IMR-90 (cell line): Measurements from ENCODE around the gene BAMBI. TPM values are rescaled to one million over a fixed set of nuclear protein-coding genes. Genes with fewer than 3 reads are reported as not detected.

Experiments used
- ATAC-seq: fragments of 200-7000 bp; cut with Tn5 transposase; 2 replicates; pipeline ENCODE4 v1.9.1; 2020; ENCODE audit warnings: low read depth, mild to moderate bottlenecking, moderate library complexity
- BruUV-seq: library from RNA; stranded (reverse); fragments of 400-500 nt; replicated peaks from 2 replicates; lab custom pipeline; 2021; lab: Mats Ljungman, UMichigan
- CTCF ChIA-PET: fragments of 300-600 bp; formaldehyde crosslinking; extraction: SDS; loops from one replicate; lab custom pipeline; 2021; ENCODE audit warnings: antibody characterized with exemption; lab: Yijun Ruan, JAX
- POLR2A ChIA-PET: fragments of 300-600 bp; sonication (Branson Sonifier 250); formaldehyde crosslinking; loops from one replicate; lab custom pipeline; 2022; ENCODE audit warnings: antibody characterized with exemption; ENCODE audit not compliant: unreplicated experiment; lab: Charles Lee
- DNase-seq: peaks from one replicate; pipeline ENCODE4 v3.0.0; 2013
- H2AFZ ChIP-seq: replicated peaks from 2 replicates; pipeline ENCODE3; 2013; ENCODE audit warnings: low read length, mild to moderate bottlenecking; ENCODE audit not compliant: poor library complexity
- H2AK5ac ChIP-seq: 2 replicates; pipeline ENCODE4 v1.6.1; 2013; ENCODE audit warnings: low read depth, low read length, inconsistent platforms
- H2AK9ac ChIP-seq: replicated peaks from 2 replicates; pipeline ENCODE3; 2013; ENCODE audit warnings: mild to moderate bottlenecking, low read depth, low read length, moderate library complexity; ENCODE audit not compliant: poor library complexity
- H2BK120ac ChIP-seq: 2 replicates; pipeline ENCODE4 v1.6.1; 2013; ENCODE audit warnings: low read depth, low read length, inconsistent platforms
- H2BK15ac ChIP-seq: 3 replicates; pipeline ENCODE4 v1.6.1; 2013; ENCODE audit warnings: low read depth, low read length, inconsistent platforms
- H2BK20ac ChIP-seq: 2 replicates; pipeline ENCODE4 v1.6.1; 2013; ENCODE audit warnings: low read depth, mild to moderate bottlenecking, inconsistent platforms, low read length, moderate library complexity
- H2BK5ac ChIP-seq: 2 replicates; pipeline ENCODE4 v1.6.1; 2013; ENCODE audit warnings: mild to moderate bottlenecking, low read depth, low read length, inconsistent platforms; ENCODE audit not compliant: poor library complexity, severe bottlenecking
- H3K14ac ChIP-seq: replicated peaks from 2 replicates; pipeline ENCODE4 v1.6.1; 2013; ENCODE audit warnings: low read depth, low read length, inconsistent platforms
- H3K18ac ChIP-seq: 2 replicates; pipeline ENCODE4 v1.6.1; 2013; ENCODE audit warnings: low read depth, low read length, control low read depth
- H3K23ac ChIP-seq: 2 replicates; pipeline ENCODE4 v1.6.1; 2013; ENCODE audit warnings: low read depth, low read length, inconsistent platforms
- H3K27ac ChIP-seq: 2 replicates; pipeline ENCODE4 v1.5.1; 2013; ENCODE audit warnings: mild to moderate bottlenecking, control low read depth, low read length; ENCODE audit not compliant: insufficient read depth
- H3K27me3 ChIP-seq: 2 replicates; pipeline ENCODE4 v1.6.1; 2013; ENCODE audit warnings: low read length; ENCODE audit not compliant: control insufficient read depth, insufficient read depth
- H3K36me3 ChIP-seq: 2 replicates; pipeline ENCODE4 v1.6.1; 2013; ENCODE audit warnings: low read length, mixed read lengths; ENCODE audit not compliant: control insufficient read depth, insufficient read depth
- H3K4ac ChIP-seq: 2 replicates; pipeline ENCODE4 v1.6.1; 2013; ENCODE audit warnings: low read depth, low read length, inconsistent platforms
- H3K4me1 ChIP-seq: 2 replicates; pipeline ENCODE4 v1.6.1; 2013; ENCODE audit warnings: low read length, mixed read lengths; ENCODE audit not compliant: control insufficient read depth, insufficient read depth
- H3K4me2 ChIP-seq: 2 replicates; pipeline ENCODE4 v1.6.1; 2013; ENCODE audit warnings: low read depth, mild to moderate bottlenecking, control low read depth, low read length, moderate library complexity
- H3K4me3 ChIP-seq: 2 replicates; pipeline ENCODE4 v1.5.1; 2013; ENCODE audit warnings: low read depth, mild to moderate bottlenecking, control low read depth, low read length, moderate library complexity; ENCODE audit not compliant: insufficient read depth
- H3K56ac ChIP-seq: 2 replicates; pipeline ENCODE4 v1.6.1; 2013; ENCODE audit warnings: low read length, inconsistent platforms; ENCODE audit not compliant: insufficient read depth; ENCODE audit errors: extremely low read depth
- H3K79me1 ChIP-seq, 2 experiments: 2 replicates each; pipeline ENCODE4 v1.6.1; 2013; ENCODE audit warnings: low read length in 2 of 2, inconsistent platforms in 1 of 2, low read depth in 1 of 2
- H3K9ac ChIP-seq: 2 replicates; pipeline ENCODE4 v1.6.1; 2013; ENCODE audit warnings: low read depth, low read length, control low read depth
- H3K9me1 ChIP-seq: 2 replicates; pipeline ENCODE4 v1.6.1; 2013; ENCODE audit warnings: low read length, inconsistent platforms; ENCODE audit not compliant: insufficient read depth
- H3K9me3 ChIP-seq: 2 replicates; pipeline ENCODE4 v1.6.1; 2013; ENCODE audit warnings: low read length; ENCODE audit not compliant: control insufficient read depth, insufficient read depth
- H4K20me1 ChIP-seq: 2 replicates; pipeline ENCODE4 v1.6.1; 2013; ENCODE audit warnings: low read length, inconsistent platforms; ENCODE audit not compliant: insufficient read depth
- H4K5ac ChIP-seq: 2 replicates; pipeline ENCODE4 v1.6.1; 2013; ENCODE audit warnings: mild to moderate bottlenecking, low read depth, low read length, control low read depth
- H4K8ac ChIP-seq, 2 experiments: 2 replicates each; pipeline ENCODE4 v1.6.1; 2013; ENCODE audit warnings: low read depth in 2 of 2, low read length in 2 of 2, control low read depth in 1 of 2, inconsistent platforms in 1 of 2
- H4K91ac ChIP-seq: 2 replicates; pipeline ENCODE4 v1.6.1; 2013; ENCODE audit warnings: low read depth, low read length, inconsistent platforms; ENCODE audit not compliant: insufficient read depth
- BHLHE40 ChIP-seq: fragments of 150-350 bp; IDR thresholded peaks from 2 replicates; pipeline ENCODE4 v1.6.1; 2016; ENCODE audit warnings: mild to moderate bottlenecking, low read depth, low read length
- FOS ChIP-seq: fragments of 150-350 bp; IDR thresholded peaks from 2 replicates; pipeline ENCODE4 v1.6.1; 2016; ENCODE audit warnings: low read depth, low read length
- MAFK ChIP-seq: IDR thresholded peaks from 2 replicates; pipeline ENCODE4 v1.6.1; 2012; ENCODE audit warnings: low read depth, low read length, improper control_type of control experiment
- MAZ ChIP-seq: IDR thresholded peaks from 2 replicates; pipeline ENCODE4 v1.6.1; 2012; ENCODE audit warnings: low read depth, mild to moderate bottlenecking, low read length, improper control_type of control experiment, moderate library complexity, borderline replicate concordance
- NFE2L2 ChIP-seq: fragments of 150-350 bp; IDR thresholded peaks from 2 replicates; pipeline ENCODE4 v1.6.1; 2016; ENCODE audit warnings: low read depth, mild to moderate bottlenecking, low read length
- POLR2A ChIP-seq: IDR thresholded peaks from 2 replicates; pipeline ENCODE4 v1.6.1; 2012; ENCODE audit warnings: mild to moderate bottlenecking, low read depth, low read length
- RFX5 ChIP-seq: IDR thresholded peaks from 2 replicates; pipeline ENCODE4 v1.8.0; 2012; ENCODE audit warnings: low read depth, mild to moderate bottlenecking, low read length, moderate library complexity
- WGBS, 2 experiments: methylation state at CpG; one replicate each; pipeline versions ENCODE4 v1.1.5 to v1.1.7; 2013; ENCODE audit warnings: missing lambda C conversion rate in 2 of 2; ENCODE audit not compliant: insufficient read length in 1 of 2; ENCODE audit errors: extremely low coverage in 2 of 2; 5-methylcytosine and 5-hydroxymethylcytosine counted together
- dilution Hi-C: fragments of 300-500 bp; cut with HindIII; formaldehyde crosslinking; loops from one replicate; pipeline ENCODE4 v1.14.3; 2018; ENCODE audit warnings: low sequenced_read_pairs; ENCODE audit not compliant: unreplicated experiment
- in situ Hi-C: fragments of 300-500 bp; cut with MboI; formaldehyde crosslinking; loops from 3 replicates; pipeline ENCODE4 v1.14.3; 2019; ENCODE audit warnings: low sequenced_read_pairs, inconsistent platforms, mixed read lengths
- intact Hi-C: fragments of 100-400 bp; cut with micrococcal nuclease; formaldehyde crosslinking; loops from 2 replicates; pipeline ENCODE4 v1.10.0; 2022
- polyA plus RNA-seq, 3 experiments: library from polyadenylated mRNA; depleted of rRNA; stranded (reverse); fragments of >200 nt; gene quantifications; 2 replicates each; pipeline ENCODE4 v1.2.3, GENCODE V29; 2012; ENCODE audit warnings: low replicate concordance in 1 of 3
- total RNA-seq: library from RNA; depleted of rRNA; stranded (reverse); fragments of >200 nt; gene quantifications from 2 replicates; pipeline ENCODE4 v1.2.3, GENCODE V29; 2012
- TF ChIP-seq, protein P1 (sequence below): fragments of 150-350 bp; IDR thresholded peaks from 2 replicates; pipeline ENCODE4 v1.6.1; 2017; ENCODE audit warnings: mild to moderate bottlenecking, antibody characterized with exemption, low read length, low read depth

The BAMBI gene
- total and polyA plus RNA-seq, 2 of the 4 experiments (the other 2 are of a cell fraction): 14.4 to 19.4 TPM

DNA sequence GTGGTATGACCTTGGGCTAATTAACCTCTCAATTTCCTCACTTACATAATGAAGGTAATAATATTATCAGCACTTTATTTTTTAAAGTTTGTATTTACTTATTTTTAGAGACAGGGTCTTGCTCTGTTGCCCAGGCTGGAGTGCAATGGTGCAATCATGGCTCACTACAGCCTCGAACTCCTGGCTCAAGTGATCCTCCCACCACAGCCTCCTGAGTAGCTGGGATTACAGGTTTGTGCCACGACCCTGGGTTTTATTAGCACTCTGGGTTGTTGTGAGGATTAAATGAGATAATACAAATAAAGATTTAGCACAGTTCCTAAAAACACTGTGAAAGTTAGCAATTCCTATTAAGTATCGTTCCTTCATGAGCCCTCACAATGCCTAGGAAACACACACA lies 14.7 kb downstream of the BAMBI start:
- H3K4me2 ChIP-seq: no peak overlapping the region
- DNase-seq: no peak
- no peak for TF ChIP-seq NFE2L2
- TF ChIP-seq BHLHE40: no peak
- TF ChIP-seq POLR2A: no peak
- no peak for TF ChIP-seq RFX5
- TF ChIP-seq MAFK: no peak
- TF ChIP-seq, protein P1, sequence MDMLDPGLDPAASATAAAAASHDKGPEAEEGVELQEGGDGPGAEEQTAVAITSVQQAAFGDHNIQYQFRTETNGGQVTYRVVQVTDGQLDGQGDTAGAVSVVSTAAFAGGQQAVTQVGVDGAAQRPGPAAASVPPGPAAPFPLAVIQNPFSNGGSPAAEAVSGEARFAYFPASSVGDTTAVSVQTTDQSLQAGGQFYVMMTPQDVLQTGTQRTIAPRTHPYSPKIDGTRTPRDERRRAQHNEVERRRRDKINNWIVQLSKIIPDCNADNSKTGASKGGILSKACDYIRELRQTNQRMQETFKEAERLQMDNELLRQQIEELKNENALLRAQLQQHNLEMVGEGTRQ: no peak
- no peak for TF ChIP-seq FOS
- TF ChIP-seq MAZ: no peak
- ChIA-PET POLR2A (no interaction called here), CTCF (no interaction called here)
- H2AK5ac ChIP-seq: no peak overlapping the region
- H3K14ac ChIP-seq: no peak overlapping the region
- intact Hi-C loops: no loop called here
- no peak overlapping the region for H2AFZ ChIP-seq
- H2AK9ac ChIP-seq: no peak overlapping the region
- no peak overlapping the region for H3K23ac ChIP-seq
- H2BK20ac ChIP-seq: no peak overlapping the region
- no TSS peak for BruUV-seq
- H2BK15ac ChIP-seq: no peak overlapping the region
- in situ Hi-C loops: loop anchor here (25.0 kb wide), 1 partner anchor 95 kb away; no protein-coding TSS in a partner anchor
- ATAC-seq: no peak
- no peak overlapping the region for H3K4ac ChIP-seq
- no peaks in the 10 kb centered on the region for H3K36me3 ChIP-seq
- no CpG with 5 or more reads among the region's 3 CpGs for WGBS, 2 experiments
- no peak overlapping the region for H2BK5ac ChIP-seq
- no peaks in the 10 kb centered on the region for H3K9me3 ChIP-seq
- no peaks in the 10 kb centered on the region for H4K20me1 ChIP-seq
- H3K79me1 ChIP-seq: no peaks in the 10 kb centered on the region
- no peak overlapping the region for H3K27ac ChIP-seq
- H3K4me3 ChIP-seq: no peak overlapping the region
- H4K91ac ChIP-seq: no peak overlapping the region
- dilution Hi-C loops: no loop called here
- no peaks in the 10 kb centered on the region for H3K9me1 ChIP-seq
- H2BK120ac ChIP-seq: no peak overlapping the region
- H3K4me1 ChIP-seq: no peaks in the 10 kb centered on the region
- no peak overlapping the region for H3K9ac ChIP-seq
- no peak overlapping the region for H4K8ac ChIP-seq
- no peak overlapping the region for H3K18ac ChIP-seq
- no peak overlapping the region for H3K56ac ChIP-seq
- no peaks in the 10 kb centered on the region; the same call in 1 of the 2 replicates for H3K27me3 ChIP-seq
- no peak overlapping the region for H4K5ac ChIP-seq
